Fibroblast of pulmonary artery (primary cell): Measurements from ENCODE around the gene RAB1B.
"Not testable (repeated sequence)": the region's sequence is repeated elsewhere in the genome, so short reads cannot be mapped to it uniquely, and the experiment has no call there.

Experiments
- DNase-seq: peaks from one replicate; pipeline ENCODE4 v3.0.0-alpha.2; 2010; ENCODE audit warnings: low read depth
- H3K4me3 ChIP-seq: replicated peaks from 2 replicates; pipeline ENCODE4 v1.5.1; 2011; ENCODE audit warnings: low read depth, mild to moderate bottlenecking, control low read depth, low read length, moderate library complexity
- TF ChIP-seq, protein P1 (sequence below): IDR thresholded peaks from 2 replicates; pipeline ENCODE4 v1.5.1; 2011; ENCODE audit warnings: mild to moderate bottlenecking, control low read depth, low read length, inconsistent platforms; ENCODE audit errors: missing control alignments

Gene RAB1B

DNA sequence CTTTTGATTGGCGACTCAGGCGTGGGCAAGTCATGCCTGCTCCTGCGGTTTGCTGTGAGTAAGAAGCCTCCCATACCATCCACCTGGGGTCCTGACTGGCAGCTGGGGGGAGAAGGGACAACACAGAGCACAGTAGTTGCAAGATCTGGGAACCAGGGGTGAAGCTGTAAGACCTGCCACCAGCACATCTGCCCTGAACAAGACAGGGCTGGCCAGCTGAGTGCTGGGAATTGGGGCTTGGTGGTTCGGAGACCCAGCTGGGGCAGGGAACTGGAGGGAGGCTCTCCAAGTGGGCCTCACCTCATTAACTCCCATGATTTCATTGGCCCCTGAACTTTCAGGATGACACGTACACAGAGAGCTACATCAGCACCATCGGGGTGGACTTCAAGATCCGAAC is 3.4 kb downstream of the RAB1B start:
- H3K4me3 ChIP-seq, result no peak overlapping the region
- no peak for DNase-seq
- TF ChIP-seq, protein P1, sequence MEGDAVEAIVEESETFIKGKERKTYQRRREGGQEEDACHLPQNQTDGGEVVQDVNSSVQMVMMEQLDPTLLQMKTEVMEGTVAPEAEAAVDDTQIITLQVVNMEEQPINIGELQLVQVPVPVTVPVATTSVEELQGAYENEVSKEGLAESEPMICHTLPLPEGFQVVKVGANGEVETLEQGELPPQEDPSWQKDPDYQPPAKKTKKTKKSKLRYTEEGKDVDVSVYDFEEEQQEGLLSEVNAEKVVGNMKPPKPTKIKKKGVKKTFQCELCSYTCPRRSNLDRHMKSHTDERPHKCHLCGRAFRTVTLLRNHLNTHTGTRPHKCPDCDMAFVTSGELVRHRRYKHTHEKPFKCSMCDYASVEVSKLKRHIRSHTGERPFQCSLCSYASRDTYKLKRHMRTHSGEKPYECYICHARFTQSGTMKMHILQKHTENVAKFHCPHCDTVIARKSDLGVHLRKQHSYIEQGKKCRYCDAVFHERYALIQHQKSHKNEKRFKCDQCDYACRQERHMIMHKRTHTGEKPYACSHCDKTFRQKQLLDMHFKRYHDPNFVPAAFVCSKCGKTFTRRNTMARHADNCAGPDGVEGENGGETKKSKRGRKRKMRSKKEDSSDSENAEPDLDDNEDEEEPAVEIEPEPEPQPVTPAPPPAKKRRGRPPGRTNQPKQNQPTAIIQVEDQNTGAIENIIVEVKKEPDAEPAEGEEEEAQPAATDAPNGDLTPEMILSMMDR, result no peak

DNA sequence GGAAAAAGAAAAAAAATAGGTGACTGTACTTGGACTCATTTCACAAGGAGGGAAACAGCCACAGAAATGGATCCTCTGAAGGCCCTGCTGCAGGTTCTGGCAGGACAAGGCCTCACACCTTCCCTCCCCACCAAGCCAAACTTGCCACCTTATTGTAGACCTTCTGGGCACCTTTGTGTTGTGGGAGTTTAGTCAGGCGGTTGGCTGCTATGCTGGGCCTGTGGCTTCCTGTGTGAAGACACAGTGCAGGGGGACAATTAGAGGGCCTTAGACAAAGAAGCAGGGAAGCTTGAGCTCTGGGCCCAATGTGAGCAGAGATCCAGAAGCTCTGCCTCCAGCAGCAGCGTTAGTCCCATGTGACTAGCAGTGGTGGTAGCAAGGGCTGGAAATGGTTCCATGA is 4.2 kb downstream of the RAB1B start:
- no peak for DNase-seq
- TF ChIP-seq, protein P1, result no peak
- no peak overlapping the region for H3K4me3 ChIP-seq

DNA sequence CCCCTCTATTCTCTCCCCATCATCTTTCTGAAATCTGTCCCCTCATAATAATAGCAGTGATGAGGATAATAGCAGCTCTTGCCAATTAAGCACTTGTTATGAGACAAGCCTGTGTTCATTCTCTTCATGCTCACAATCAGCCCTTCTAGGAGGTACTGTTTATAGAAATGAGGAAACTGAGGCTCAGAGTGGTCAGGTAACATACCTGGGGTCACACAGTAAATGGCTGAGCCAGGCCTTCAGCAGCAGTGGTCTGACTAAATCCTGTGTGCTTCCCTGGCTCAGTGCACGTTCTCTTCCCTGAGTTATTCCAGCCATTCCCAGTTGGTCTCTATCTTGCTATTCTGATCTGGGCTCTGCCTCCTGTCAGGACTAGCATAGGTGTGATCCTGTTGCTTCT is 5.8 kb downstream of the RAB1B start:
- no peak overlapping the region for H3K4me3 ChIP-seq
- no peak for DNase-seq
- TF ChIP-seq, protein P1, result no peak

DNA sequence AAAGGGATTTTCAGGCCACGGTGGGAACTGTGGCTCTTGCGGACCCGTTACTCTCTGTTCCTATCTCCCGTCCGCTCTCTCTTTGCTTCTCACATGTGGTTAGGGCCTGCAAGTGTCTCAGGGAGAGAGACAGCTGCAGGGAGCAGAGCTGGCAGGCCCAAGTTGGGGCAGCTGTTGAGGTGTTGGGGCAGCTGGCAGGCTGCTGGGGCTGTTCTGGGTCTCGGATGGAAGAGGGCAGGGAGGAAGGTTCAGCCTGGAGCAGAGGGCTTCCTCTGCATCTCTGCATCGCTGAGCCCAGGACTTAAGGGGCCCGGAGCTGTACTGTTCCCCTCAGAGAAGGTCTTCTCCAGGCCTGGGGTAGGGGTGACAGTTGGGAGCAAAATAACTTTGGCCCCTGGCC is 7.0 kb downstream of the RAB1B start:
- DNase-seq, result no peak
- TF ChIP-seq, protein P1, result no peak
- H3K4me3 ChIP-seq, result no peak overlapping the region

DNA sequence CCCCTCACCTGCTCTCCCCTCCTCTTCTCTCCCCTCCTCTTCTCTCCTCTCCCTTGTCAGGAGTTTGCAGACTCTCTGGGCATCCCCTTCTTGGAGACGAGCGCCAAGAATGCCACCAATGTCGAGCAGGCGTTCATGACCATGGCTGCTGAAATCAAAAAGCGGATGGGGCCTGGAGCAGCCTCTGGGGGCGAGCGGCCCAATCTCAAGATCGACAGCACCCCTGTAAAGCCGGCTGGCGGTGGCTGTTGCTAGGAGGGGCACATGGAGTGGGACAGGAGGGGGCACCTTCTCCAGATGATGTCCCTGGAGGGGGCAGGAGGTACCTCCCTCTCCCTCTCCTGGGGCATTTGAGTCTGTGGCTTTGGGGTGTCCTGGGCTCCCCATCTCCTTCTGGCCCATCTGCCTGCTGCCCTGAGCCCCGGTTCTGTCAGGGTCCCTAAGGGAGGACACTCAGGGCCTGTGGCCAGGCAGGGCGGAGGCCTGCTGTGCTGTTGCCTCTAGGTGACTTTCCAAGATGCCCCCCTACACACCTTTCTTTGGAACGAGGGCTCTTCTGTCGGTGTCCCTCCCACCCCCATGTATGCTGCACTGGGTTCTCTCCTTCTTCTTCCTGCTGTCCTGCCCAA is 7.7 kb downstream of the RAB1B start:
- TF ChIP-seq, protein P1, result no peak
- DNase-seq, result no peak
- no peak overlapping the region for H3K4me3 ChIP-seq

DNA sequence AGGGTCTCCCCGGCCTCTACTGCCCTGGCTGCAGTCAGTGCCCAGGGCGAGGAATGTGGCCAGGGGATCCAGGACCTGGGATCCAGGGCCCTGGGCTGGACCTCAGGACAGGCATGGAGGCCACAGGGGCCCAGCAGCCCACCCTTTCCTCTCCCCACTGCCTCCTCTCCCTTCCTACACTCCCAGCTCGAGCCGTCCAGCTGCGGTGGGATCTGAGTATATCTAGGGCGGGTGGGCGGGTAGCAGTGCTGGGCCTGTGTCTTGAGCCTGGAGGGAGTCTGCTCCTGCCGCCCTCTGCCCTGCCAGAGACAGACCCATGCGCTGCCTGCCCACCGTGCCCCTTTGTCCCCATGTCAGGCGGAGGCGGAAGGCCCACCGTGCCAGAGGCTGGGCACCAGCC is 8.2 kb downstream of the RAB1B start:
- not testable (repeated sequence) for DNase-seq, H3K4me3 ChIP-seq

DNA sequence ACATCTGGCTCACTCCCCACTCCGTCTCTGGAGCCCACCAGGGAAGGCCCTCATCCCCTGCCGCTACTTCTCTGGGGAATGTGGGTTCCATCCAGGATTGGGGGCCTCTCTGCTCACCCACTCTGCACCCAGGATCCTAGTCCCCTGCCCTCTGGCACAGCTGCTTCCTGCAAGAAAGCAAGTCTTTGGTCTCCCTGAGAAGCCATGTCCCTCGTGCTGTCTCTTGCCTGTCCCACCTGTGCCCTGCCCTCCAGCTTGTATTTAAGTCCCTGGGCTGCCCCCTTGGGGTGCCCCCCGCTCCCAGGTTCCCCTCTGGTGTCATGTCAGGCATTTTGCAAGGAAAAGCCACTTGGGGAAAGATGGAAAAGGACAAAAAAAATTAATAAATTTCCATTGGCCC is 8.6 kb downstream of the RAB1B start:
- not testable (repeated sequence) for H3K4me3 ChIP-seq, DNase-seq

DNA sequence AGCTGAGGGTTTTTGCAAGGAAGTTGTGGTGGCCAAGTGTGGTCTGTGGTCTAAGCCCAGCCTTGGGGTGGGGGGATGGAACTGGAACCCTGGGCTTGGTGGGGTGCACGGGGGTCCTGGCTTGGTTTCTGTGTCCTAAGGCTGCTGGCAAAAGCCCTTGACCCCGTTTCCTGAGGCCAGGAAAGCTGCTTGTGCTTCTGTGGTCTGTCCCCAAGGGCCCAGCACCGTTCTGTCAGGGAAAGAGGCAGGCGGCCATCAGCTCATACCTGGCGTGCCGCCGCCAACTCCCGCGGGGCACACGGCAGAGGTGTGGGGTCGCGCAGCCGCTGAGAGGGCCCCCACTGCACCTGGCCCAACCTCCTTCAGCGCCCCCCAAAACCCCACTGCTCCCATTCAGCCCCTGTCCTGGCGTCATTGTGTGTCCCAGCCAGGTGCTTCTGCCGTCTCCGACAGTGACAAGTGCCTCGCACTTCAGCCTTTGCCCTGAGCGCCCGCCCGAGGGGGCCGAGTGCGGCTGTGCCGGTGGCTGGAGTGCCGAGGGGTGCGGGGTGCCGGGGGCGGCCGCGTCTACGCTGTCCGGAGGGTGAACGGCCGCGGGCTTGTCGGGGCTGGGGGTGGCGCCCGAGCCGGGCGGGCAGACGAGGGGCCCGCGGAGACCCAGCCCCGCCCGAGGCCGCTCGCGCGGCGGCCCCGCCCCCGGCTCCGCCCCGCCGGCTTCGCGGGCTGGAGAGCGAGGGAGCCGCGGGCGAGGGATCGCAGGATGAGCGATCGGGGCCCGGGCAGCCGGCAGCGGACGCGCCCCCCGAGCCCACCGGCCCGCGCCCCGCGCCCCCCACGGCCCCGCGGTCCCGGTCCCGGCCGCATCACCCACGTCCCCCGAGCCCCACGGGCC is 9.3 kb downstream of the RAB1B start, which contains the start of gene CNIH2:
TSS of gene CNIH2 (plus strand) at position 705 of the 892 bp plus-strand sequence. CDS start 282 bp downstream, outside the sequence.
- H3K4me3 ChIP-seq, result no peak within 1 kb of the TSS
- no peak for DNase-seq

More for the DNA sequence above, 9.3 kb downstream of the RAB1B start, which contains the start of gene CNIH2:
- TF ChIP-seq, protein P1, result no peak
